K562 (cell line): ENCODE data around the gene CEP162. TPM values are rescaled to one million over a fixed set of nuclear protein-coding genes. Genes with fewer than 3 reads are reported as not detected.

Experiments used
- ATAC-seq: fragments of 200-7000 bp; cut with Tn5 transposase; 3 replicates; pipeline ENCODE4 v1.9.1; 2020; ENCODE audit warnings: moderate library complexity
- BruUV-seq: library from RNA; stranded (reverse); fragments of 400-500 nt; replicated peaks from 2 replicates; lab custom pipeline; 2021; lab: Mats Ljungman, UMichigan
- CTCF ChIA-PET: fragments of 300-600 bp; formaldehyde crosslinking; extraction: SDS; loops from one replicate; lab custom pipeline; 2021; ENCODE audit warnings: low intra/inter-chr PET ratio; lab: Yijun Ruan, JAX
- POLR2A ChIA-PET: fragments of 300-600, 350-650 bp; sonication (Branson Sonifier 250); formaldehyde crosslinking; extraction: SDS; loops from one replicate; lab custom pipeline; 2021; ENCODE audit warnings: antibody characterized with exemption, inconsistent platforms; lab: Yijun Ruan, JAX
- DNase-seq, 4 experiments: peaks; one replicate each; pipeline versions ENCODE4 v3.0.0 to v3.0.0-alpha.2; 2011 to 2018; ENCODE audit warnings: low spot score in 3 of 4, mixed read lengths in 3 of 4; ENCODE audit errors: extremely low read depth in 1 of 4
- FAIRE-seq: peaks from 2 replicates; lab custom pipeline; 2011; peaks lifted over from hg19 to GRCh38; lab: Jason Lieb, UNC
- H2AFZ ChIP-seq: 2 replicates; pipeline ENCODE4 v1.6.0; 2011; ENCODE audit warnings: low read depth, low read length, control low read depth, inconsistent platforms
- H3K27ac ChIP-seq: fragments of 200-600 bp; 3 replicates; pipeline ENCODE4 v1.8.0; 2011; ENCODE audit warnings: low read depth, mild to moderate bottlenecking, control low read depth, inconsistent platforms, low read length, moderate library complexity, mixed read lengths; ENCODE audit errors: extremely low read depth
- H3K27me3 ChIP-seq, 2 experiments: fragments of 300-600 bp in 1 of 2; 2 replicates in 1 of 2; 3 replicates in 1 of 2; pipeline versions ENCODE4 v1.6.0 to v1.8.0; 2011; ENCODE audit warnings: inconsistent platforms in 2 of 2, low read length in 2 of 2, mild to moderate bottlenecking in 1 of 2, mixed read lengths in 1 of 2, moderate library complexity in 1 of 2; ENCODE audit not compliant: control insufficient read depth in 2 of 2, insufficient read depth in 2 of 2
- H3K36me3 ChIP-seq: fragments of 300-600 bp; 3 replicates; pipeline ENCODE4 v1.8.0; 2011; ENCODE audit warnings: mild to moderate bottlenecking, low read length, inconsistent platforms; ENCODE audit not compliant: control insufficient read depth, insufficient read depth
- H3K4me1 ChIP-seq, 2 experiments: fragments of 200-600 bp in 1 of 2; replicated peaks in 1 of 2; 2 replicates in 1 of 2; 3 replicates in 1 of 2; pipeline versions ENCODE4 v1.5.1 to v1.8.0; 2011; ENCODE audit warnings: inconsistent platforms in 2 of 2, low read length in 2 of 2, mild to moderate bottlenecking in 1 of 2, mixed read lengths in 1 of 2, moderate library complexity in 1 of 2; ENCODE audit not compliant: control insufficient read depth in 2 of 2, insufficient read depth in 2 of 2
- H3K4me2 ChIP-seq: 2 replicates; pipeline ENCODE4 v1.6.1; 2011; ENCODE audit warnings: low read length, control low read depth, inconsistent platforms, mixed read lengths; ENCODE audit not compliant: insufficient read depth
- H3K4me3 ChIP-seq: fragments of 200-600 bp; sonication (generic), shearing (Covaris generic); 2 replicates; pipeline ENCODE4 v1.5.1; 2016; ENCODE audit warnings: control low read depth, inconsistent platforms
- H3K79me2 ChIP-seq: fragments of 200-600 bp; 3 replicates; pipeline ENCODE4 v1.8.0; 2011; ENCODE audit warnings: low read length, inconsistent platforms; ENCODE audit not compliant: control insufficient read depth, insufficient read depth
- H3K9ac ChIP-seq, 2 experiments: 2 replicates each; pipeline versions ENCODE4 v1.6.0 to v1.6.1; 2011; ENCODE audit warnings: low read depth in 2 of 2, low read length in 2 of 2, control low read depth in 1 of 2, inconsistent platforms in 1 of 2, mild to moderate bottlenecking in 1 of 2, mixed read lengths in 1 of 2; ENCODE audit not compliant: insufficient read depth in 1 of 2
- H3K9me1 ChIP-seq: one replicate; pipeline ENCODE4 v1.6.0; 2011; ENCODE audit warnings: inconsistent platforms, mild to moderate bottlenecking, low read length, moderate library complexity; ENCODE audit not compliant: control insufficient read depth, insufficient read depth
- H3K9me3 ChIP-seq: replicated peaks from 2 replicates; pipeline ENCODE4 v1.5.1; 2011; ENCODE audit warnings: low read depth, low read length, inconsistent platforms; ENCODE audit not compliant: control insufficient read depth, insufficient read depth
- H4K20me1 ChIP-seq: replicated peaks from 2 replicates; pipeline ENCODE4 v1.6.1; 2011; ENCODE audit warnings: low read length, inconsistent platforms, mixed read lengths; ENCODE audit not compliant: control insufficient read depth, insufficient read depth
- ELK3 ChIP-seq: fragments of 450-650 bp; formaldehyde crosslinking; IDR thresholded peaks from 2 replicates; pipeline ENCODE4 v1.4.0; 2020; ENCODE audit warnings: mild to moderate bottlenecking
- FOXK1 ChIP-seq: sonication (generic); formaldehyde crosslinking; IDR thresholded peaks from 2 replicates; pipeline ENCODE4 v1.8.0; 2022; ENCODE audit warnings: missing genetic modification reagents, mild to moderate bottlenecking, borderline replicate concordance
- PHTF2 ChIP-seq: fragments of 250-450 bp; sonication (Bioruptor Pico); IDR thresholded peaks from 2 replicates; pipeline ENCODE4 v1.5.0; 2021; ENCODE audit warnings: mild to moderate bottlenecking
- SETDB1 ChIP-seq: IDR thresholded peaks from one replicate; pipeline ENCODE4 v1.6.1; 2012; ENCODE audit warnings: low read length, control low read depth, inconsistent platforms
- WGBS: fragments of 100-300 bp; shearing (Covaris generic); methylation state at CpG from one replicate; pipeline ENCODE4 v1.1.6; 2016; ENCODE audit warnings: low coverage, mixed read lengths; ENCODE audit not compliant: insufficient coverage; ENCODE audit errors: missing lambda C conversion rate; 5-methylcytosine and 5-hydroxymethylcytosine counted together
- in situ Hi-C: fragments of 300-500 bp; cut with MboI; formaldehyde crosslinking; loops from 4 replicates; pipeline ENCODE4 v1.15.0; 2018; ENCODE audit warnings: inconsistent platforms, mixed read lengths
- intact Hi-C: fragments of 100-400 bp; cut with micrococcal nuclease; formaldehyde crosslinking; loops from 2 replicates; pipeline ENCODE4 v1.14.2; 2022
- polyA plus RNA-seq, 8 experiments: library from polyadenylated mRNA; depleted of rRNA in 4 of 8; stranded (reverse) in 5 of 8; unstranded in 3 of 8; fragments of >200 nt; fragmentation: Nextera tagmentation in 2 of 8; fragmentation: Illumina TruSeq in 1 of 8; extraction: Ambion mirVana in 2 of 8; extraction: Trizol in 1 of 8; gene quantifications; 2 replicates each; pipeline versions ENCODE4 v1.2.1 to v1.2.3, GENCODE V29; 2011 to 2014; ENCODE audit warnings: inconsistent platforms in 1 of 8, missing spikeins in 1 of 8
- total RNA-seq, 7 experiments: library from RNA; depleted of rRNA in 6 of 7; stranded (reverse); fragments of >200 nt in 6 of 7; fragmentation: Illumina TruSeq in 2 of 7; extraction: Trizol in 2 of 7; gene quantifications; 2 replicates each; pipeline versions ENCODE4 v1.2.1 to v1.2.3, GENCODE V29; 2011 to 2021; ENCODE audit warnings: low replicate concordance in 1 of 7
- TF ChIP-seq, protein P1 (sequence below): fragments of 250-450 bp; sonication (Bioruptor Pico); IDR thresholded peaks from 2 replicates; pipeline ENCODE4 v1.5.0; 2021

Gene CEP162
- total and polyA plus RNA-seq, 9 of the 15 experiments (the other 6 are each of a cell fraction or from before 2014, with no cell fraction given), result 3.9 to 8.6 (median 6.7) TPM

- Histone ChIP-seq H3K27ac (0 out of 3 replicates have a peak overlapping the region, but pooled peaks have one; percentile 27), H3K9me3 (peaks cover 5% of the 10 kb centered on the region; the same call in 1 of the 2 replicates), H3K27me3 (no peaks in the 10 kb centered on the region), H3K79me2 (no peaks in the 10 kb centered on the region), H3K9me1 (no peaks in the 10 kb centered on the region), H4K20me1 (no peaks in the 10 kb centered on the region), H2AFZ (no peak overlapping the region), H3K4me1 (peaks cover 0 to 14% of the 10 kb centered on the region in 2 experiments; a peak in 3 of 5 replicates), H3K4me2 (no peak overlapping the region), H3K4me3 (no peak overlapping the region), H3K9ac (no peak overlapping the region), H3K36me3 (no peaks in the 10 kb centered on the region)
- in situ Hi-C loops (no loop called here), intact Hi-C loops (loop anchor here (5.0 kb wide), 1 partner anchor 86 kb away; no protein-coding TSS in a partner anchor)
- ChIA-PET POLR2A (interaction anchor here (0.9 kb wide), 1 partner anchor 63 kb away, joined by 4 read pairs; no protein-coding TSS in a partner anchor), CTCF (no interaction called here)
- no peak for DNase-seq
- ATAC-seq, result no peak; the same call in 2 of the 3 replicates
- BruUV-seq, result no TSS peak
- WGBS, result 61% methylated on average over 2 of the region's 2 CpGs
- peak; percentile 23 for FAIRE-seq
- TF ChIP-seq SETDB1, result no peak
- TF ChIP-seq ELK3 (CRISPR knock-in tag), result no peak
- TF ChIP-seq PHTF2 (CRISPR knock-in tag), result no peak
- TF ChIP-seq FOXK1 (CRISPR knock-in tag), result no peak
- TF ChIP-seq, protein P1, sequence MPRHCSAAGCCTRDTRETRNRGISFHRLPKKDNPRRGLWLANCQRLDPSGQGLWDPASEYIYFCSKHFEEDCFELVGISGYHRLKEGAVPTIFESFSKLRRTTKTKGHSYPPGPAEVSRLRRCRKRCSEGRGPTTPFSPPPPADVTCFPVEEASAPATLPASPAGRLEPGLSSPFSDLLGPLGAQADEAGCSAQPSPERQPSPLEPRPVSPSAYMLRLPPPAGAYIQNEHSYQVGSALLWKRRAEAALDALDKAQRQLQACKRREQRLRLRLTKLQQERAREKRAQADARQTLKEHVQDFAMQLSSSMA (CRISPR knock-in tag), result no peak
Observed at GRCh38 chr6:84137989-84138575, 89.4 kb downstream of the CEP162 start.
